B cell (primary cell): ENCODE measurements around the gene NFU1. TPM values are rescaled to one million over a fixed set of nuclear protein-coding genes. Genes with fewer than 3 reads are reported as not detected.

Source experiments
- ATAC-seq: fragments of 200-7000 bp; cut with Tn5 transposase; one replicate; pipeline ENCODE4 v1.10.0; 2021; ENCODE audit warnings: low read depth, mild to moderate bottlenecking, moderate number of reproducible peaks, moderate library complexity
- CTCF ChIA-PET: fragments of 350-600 bp; sonication (Branson Sonifier 250); formaldehyde crosslinking; loops from one replicate; lab custom pipeline; 2021; ENCODE audit warnings: antibody characterized with exemption, inconsistent platforms; lab: Charles Lee
- POLR2A ChIA-PET: fragments of 350-600 bp; sonication (Branson Sonifier 250); formaldehyde crosslinking; loops from one replicate; lab custom pipeline; 2021; ENCODE audit warnings: antibody characterized with exemption; lab: Charles Lee
- DNase-seq: peaks from one replicate; pipeline ENCODE4 v3.0.0; 2013
- H2AFZ ChIP-seq: 2 replicates; pipeline ENCODE4 v1.6.1; 2012; ENCODE audit warnings: mild to moderate bottlenecking, low read depth, low read length; ENCODE audit not compliant: insufficient read depth, poor library complexity, severe bottlenecking
- H3K27ac ChIP-seq, 2 donors: 1 replicate in 1 of 2; 2 replicates in 1 of 2; pipeline ENCODE4 v1.5.1; 2012 to 2013; ENCODE audit warnings: low read length in 2 of 2, mild to moderate bottlenecking in 2 of 2, moderate library complexity in 1 of 2
- H3K27me3 ChIP-seq, 4 experiments: fragments of 200-600 bp in 1 of 4; sonication (generic) in 1 of 4; replicated peaks in 1 of 4; 1 replicate in 2 of 4; 2 replicates in 2 of 4; pipeline versions ENCODE4 v1.6.1 to v1.7.0; 2013 to 2016; ENCODE audit warnings: low read length in 3 of 4, mild to moderate bottlenecking in 2 of 4, mixed read lengths in 1 of 4, moderate library complexity in 1 of 4; ENCODE audit not compliant: insufficient read depth in 4 of 4, control insufficient read depth in 3 of 4; ENCODE audit errors: control extremely low read depth in 1 of 4
- H3K36me3 ChIP-seq, 2 experiments: replicated peaks in 1 of 2; 1 replicate in 1 of 2; 2 replicates in 1 of 2; pipeline versions ENCODE4 v1.6.1 to v1.7.1; 2013; ENCODE audit warnings: low read length in 1 of 2; ENCODE audit not compliant: insufficient read depth in 2 of 2, control insufficient read depth in 1 of 2; ENCODE audit errors: control extremely low read depth in 1 of 2, extremely low read depth in 1 of 2
- H3K4me1 ChIP-seq, 2 donors: fragments of 200-600 bp in 1 of 2; sonication (generic) in 1 of 2; 1 replicate in 1 of 2; 2 replicates in 1 of 2; pipeline versions ENCODE4 v1.5.1 to v1.6.1; 2013 to 2017; ENCODE audit warnings: low read length in 2 of 2; ENCODE audit not compliant: control insufficient read depth in 2 of 2, insufficient read depth in 2 of 2
- H3K4me2 ChIP-seq: replicated peaks from 2 replicates; pipeline ENCODE3; 2012; ENCODE audit warnings: mild to moderate bottlenecking, low read depth, low read length; ENCODE audit not compliant: poor library complexity, severe bottlenecking
- H3K4me3 ChIP-seq, 5 experiments: fragments of 200-600 bp in 1 of 5; sonication (generic) in 1 of 5; 1 replicate in 3 of 5; 2 replicates in 2 of 5; pipeline versions ENCODE4 v1.5.1 to v1.7.0; 2011 to 2016; ENCODE audit warnings: low read length in 4 of 5, mild to moderate bottlenecking in 4 of 5, low read depth in 2 of 5, control low read depth in 1 of 5, moderate library complexity in 1 of 5; ENCODE audit not compliant: insufficient read depth in 1 of 5; ENCODE audit errors: control extremely low read depth in 1 of 5, extremely low read depth in 1 of 5
- H3K79me2 ChIP-seq: fragments of 200-600 bp; sonication (generic); one replicate; pipeline ENCODE4 v1.6.0; 2016; ENCODE audit warnings: low read length; ENCODE audit not compliant: control insufficient read depth, insufficient read depth
- H3K9ac ChIP-seq: fragments of 200-600 bp; sonication (generic); 2 replicates; pipeline ENCODE4 v1.6.1; 2017; ENCODE audit warnings: mild to moderate bottlenecking, low read length, moderate library complexity
- H3K9me3 ChIP-seq, 3 donors: one replicate each; pipeline versions ENCODE4 v1.6.1 to v1.7.1; 2013; ENCODE audit warnings: low read length in 2 of 3; ENCODE audit not compliant: control insufficient read depth in 2 of 3, insufficient read depth in 1 of 3; ENCODE audit errors: control extremely low read depth in 1 of 3
- H4K20me1 ChIP-seq: 2 replicates; pipeline ENCODE4 v1.6.0; 2012; ENCODE audit warnings: mild to moderate bottlenecking, low read length; ENCODE audit not compliant: insufficient read depth, control insufficient read depth, poor library complexity, severe bottlenecking
- H3K27ac Mint-ChIP-seq: one replicate; pipeline ENCODE4 v1.8.0; 2021; ENCODE audit warnings: mixed read lengths
- H3K27me3 Mint-ChIP-seq: one replicate; pipeline ENCODE4 v1.8.0; 2021; ENCODE audit warnings: mixed read lengths
- H3K4me1 Mint-ChIP-seq: one replicate; pipeline ENCODE4 v1.8.0; 2021; ENCODE audit warnings: mixed read lengths
- H3K4me3 Mint-ChIP-seq: one replicate; pipeline ENCODE4 v1.8.0; 2021; ENCODE audit warnings: mixed read lengths
- H3K9me3 Mint-ChIP-seq: one replicate; pipeline ENCODE4 v1.8.0; 2022; ENCODE audit warnings: mixed read lengths; ENCODE audit not compliant: insufficient read depth
- EZH2 ChIP-seq: IDR thresholded peaks from 2 replicates; pipeline ENCODE4 v1.6.1; 2012; ENCODE audit warnings: borderline replicate concordance, low read depth, mild to moderate bottlenecking, moderate library complexity, low read length; ENCODE audit not compliant: insufficient read depth, poor library complexity, severe bottlenecking
- WGBS: methylation state at CpG from one replicate; pipeline ENCODE4 v1.1.5; 2013; ENCODE audit warnings: missing lambda C conversion rate; ENCODE audit not compliant: insufficient coverage; 5-methylcytosine and 5-hydroxymethylcytosine counted together
- intact Hi-C: fragments of 100-400 bp; cut with micrococcal nuclease; formaldehyde crosslinking; loops from one replicate; pipeline ENCODE4 v1.10.0; 2022
- polyA plus RNA-seq: library from polyadenylated mRNA; depleted of rRNA; stranded (reverse); fragments of >200 nt; gene quantifications from 2 replicates; pipeline ENCODE4 v1.2.3, GENCODE V29; 2012
- total RNA-seq, 2 donors: library from RNA; stranded (reverse); fragments of 120-200 nt in 1 of 2; gene quantifications; 1 replicate in 1 of 2; 2 replicates in 1 of 2; pipeline versions ENCODE4 v1.2.3 to v1.2.4, GENCODE V29; 2013 to 2022
- TF ChIP-seq, protein P1 (sequence below): fragments of 200-600 bp; IDR thresholded peaks from one replicate; pipeline ENCODE4 v1.8.0; 2022; ENCODE audit warnings: antibody characterized with exemption, mild to moderate bottlenecking

Gene NFU1
- total and polyA plus RNA-seq, 2 donors (not counting 1 experiment from before 2014, with no cell fraction given): 19.2 to 40.6 TPM

DNA sequence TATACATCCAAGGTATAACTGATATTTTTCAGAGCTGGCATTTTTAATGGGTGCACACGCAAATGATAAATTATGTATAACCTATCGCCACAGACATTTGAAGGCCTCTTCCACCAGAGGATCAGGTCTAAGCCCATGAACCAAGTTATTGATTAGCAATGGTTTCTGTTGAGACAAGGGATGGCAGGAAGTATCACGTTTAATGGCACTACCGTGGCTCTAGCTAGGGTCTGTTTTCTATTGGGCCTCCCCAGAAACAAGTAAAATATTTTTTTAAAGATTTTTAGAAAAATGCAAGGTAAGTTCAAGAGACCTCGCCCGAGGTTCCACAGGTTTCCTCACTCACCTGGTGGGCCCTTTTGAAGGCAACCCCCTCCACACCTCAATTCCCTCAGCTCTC is 50.9 kb downstream of the NFU1 start:
- peaks cover 15 to 16% of the 10 kb centered on the region in 2 donors for H3K4me1 ChIP-seq
- ChIA-PET POLR2A (interaction anchor here (1.1 kb wide), 1 partner anchor 51 kb away, joined by 3 read pairs; the partner anchor contains the start of gene NFU1), CTCF (no interaction called here)
- TF ChIP-seq, protein P1, sequence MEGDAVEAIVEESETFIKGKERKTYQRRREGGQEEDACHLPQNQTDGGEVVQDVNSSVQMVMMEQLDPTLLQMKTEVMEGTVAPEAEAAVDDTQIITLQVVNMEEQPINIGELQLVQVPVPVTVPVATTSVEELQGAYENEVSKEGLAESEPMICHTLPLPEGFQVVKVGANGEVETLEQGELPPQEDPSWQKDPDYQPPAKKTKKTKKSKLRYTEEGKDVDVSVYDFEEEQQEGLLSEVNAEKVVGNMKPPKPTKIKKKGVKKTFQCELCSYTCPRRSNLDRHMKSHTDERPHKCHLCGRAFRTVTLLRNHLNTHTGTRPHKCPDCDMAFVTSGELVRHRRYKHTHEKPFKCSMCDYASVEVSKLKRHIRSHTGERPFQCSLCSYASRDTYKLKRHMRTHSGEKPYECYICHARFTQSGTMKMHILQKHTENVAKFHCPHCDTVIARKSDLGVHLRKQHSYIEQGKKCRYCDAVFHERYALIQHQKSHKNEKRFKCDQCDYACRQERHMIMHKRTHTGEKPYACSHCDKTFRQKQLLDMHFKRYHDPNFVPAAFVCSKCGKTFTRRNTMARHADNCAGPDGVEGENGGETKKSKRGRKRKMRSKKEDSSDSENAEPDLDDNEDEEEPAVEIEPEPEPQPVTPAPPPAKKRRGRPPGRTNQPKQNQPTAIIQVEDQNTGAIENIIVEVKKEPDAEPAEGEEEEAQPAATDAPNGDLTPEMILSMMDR: no peak
- no peak for TF ChIP-seq EZH2
- no peak for ATAC-seq
- H3K27ac ChIP-seq: peak overlapping the region; percentile 62 to 70
- peak overlapping the region; percentile 89 for H3K4me2 ChIP-seq
- DNase-seq: no peak
- no peaks in the 10 kb centered on the region for H3K27me3 Mint-ChIP-seq
- H3K4me3 ChIP-seq: peak overlapping the region; percentile 52 to 90 (median 82)
- H3K36me3 ChIP-seq: no peaks in the 10 kb centered on the region
- H3K27ac Mint-ChIP-seq: peak overlapping the region; percentile 83
- H3K9me3 ChIP-seq: no peaks in the 10 kb centered on the region
- no peaks in the 10 kb centered on the region for H4K20me1 ChIP-seq
- WGBS: 0% methylated on average over 2 of the region's 6 CpGs
- peak overlapping the region; percentile 88 for H3K9ac ChIP-seq
- peak overlapping the region; percentile 96 for H2AFZ ChIP-seq
- H3K79me2 ChIP-seq: peaks cover 50% of the 10 kb centered on the region
- H3K4me3 Mint-ChIP-seq: peak overlapping the region; percentile 90
- no peaks in the 10 kb centered on the region for H3K9me3 Mint-ChIP-seq
- peaks cover 32% of the 10 kb centered on the region for H3K4me1 Mint-ChIP-seq
- no peaks in the 10 kb centered on the region for H3K27me3 ChIP-seq
- intact Hi-C loops: loop anchor here (2.0 to 10.0 kb wide), 5 partner anchors 178 to 919 kb away; partner anchors contain the start of genes APLF, FBXO48 and MXD1

DNA sequence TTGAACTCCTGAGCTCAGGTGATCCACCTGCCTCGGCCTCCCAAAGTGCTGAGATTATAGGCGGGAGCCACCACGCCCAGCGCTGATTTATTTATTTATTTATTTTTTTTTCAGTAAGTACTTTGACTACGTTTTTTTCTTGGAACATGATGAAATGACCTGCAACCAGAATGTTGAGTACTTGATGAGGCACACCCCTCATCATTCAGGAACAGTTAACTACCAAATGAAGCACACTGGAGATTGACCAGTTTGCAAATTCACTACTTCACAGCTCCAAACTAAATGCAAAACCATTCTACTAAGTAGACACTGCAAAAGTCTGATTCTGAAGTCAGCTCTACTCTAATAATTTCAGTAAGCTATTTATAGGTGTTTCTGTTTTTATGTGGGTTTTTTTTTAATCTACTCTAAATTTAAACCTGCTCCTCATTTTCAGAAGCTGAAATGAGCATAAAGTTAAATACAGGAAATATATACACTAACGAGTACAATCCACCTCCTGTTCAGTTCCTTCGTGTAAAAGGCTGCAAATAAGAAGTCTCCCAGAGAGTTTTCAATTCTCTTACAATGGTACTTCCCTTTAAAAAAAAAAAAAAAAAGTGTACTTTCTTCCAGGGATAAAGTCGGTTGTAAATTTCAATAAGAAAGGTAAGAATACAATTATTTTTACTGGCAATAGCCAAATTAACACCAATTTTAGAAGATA is 51.6 kb downstream of the NFU1 start:
- CTCF ChIA-PET: interaction anchor here (0.7 to 1.0 kb wide), 2 partner anchors 15 to 221 kb away, joined by 3 read pairs; no protein-coding TSS in a partner anchor
- Histone ChIP-seq H3K79me2 (peaks cover 57% of the 10 kb centered on the region), H3K27ac (no peak overlapping the region), H3K9ac (no peak overlapping the region), H3K4me1 (peaks cover 15 to 16% of the 10 kb centered on the region in 2 donors), H2AFZ (peak overlapping the region; percentile 96), H3K9me3 (no peaks in the 10 kb centered on the region), H3K4me2 (peak overlapping the region; percentile 89), H4K20me1 (no peaks in the 10 kb centered on the region), H3K4me3 (peak overlapping the region in 1 of 5 experiments; percentile 90), H3K27me3 (no peaks in the 10 kb centered on the region), H3K36me3 (no peaks in the 10 kb centered on the region)
- ATAC-seq (no peak), DNase-seq (no peak)
- Mint-ChIP-seq H3K4me3 (peak overlapping the region; percentile 90), H3K9me3 (no peaks in the 10 kb centered on the region), H3K27me3 (no peaks in the 10 kb centered on the region), H3K27ac (no peak overlapping the region), H3K4me1 (peaks cover 36% of the 10 kb centered on the region)
- intact Hi-C loops: loop anchor here (2.0 to 10.0 kb wide), 5 partner anchors 179 to 918 kb away; partner anchors contain the start of genes APLF, FBXO48 and MXD1
- no peak for TF ChIP-seq EZH2
- TF ChIP-seq, protein P1: no peak
- 80% methylated on average over 1 of the region's 8 CpGs for WGBS
- POLR2A ChIA-PET: interaction anchor here (1.1 kb wide), 1 partner anchor 51 kb away, joined by 3 read pairs; the partner anchor contains the start of gene NFU1
